A549 (cell line): ENCODE results near the gene SMIM17.

Experiments used
- JUN ChIP-seq, 2 experiments: fragments of >200 bp; sonication (Bioruptor Twin); formaldehyde crosslinking; IDR thresholded peaks; 2 replicates in 1 of 2; 3 replicates in 1 of 2; pipeline ENCODE4 v1.6.1; 2016 to 2017
- JUNB ChIP-seq: fragments of >200 bp; sonication (Bioruptor Twin); formaldehyde crosslinking; IDR thresholded peaks from 2 replicates; pipeline ENCODE4 v1.6.1; 2016
- KDM5A ChIP-seq: fragments of 200-600 bp; sonication (generic); IDR thresholded peaks from 2 replicates; pipeline ENCODE4 v1.6.1; 2016; ENCODE audit warnings: antibody characterized with exemption, mild to moderate bottlenecking
- POLR2A ChIP-seq: IDR thresholded peaks from 2 replicates; pipeline ENCODE4 v1.6.1; 2012; ENCODE audit warnings: mild to moderate bottlenecking, low read length
- RCOR1 ChIP-seq: fragments of 150-350 bp; IDR thresholded peaks from 2 replicates; pipeline ENCODE4 v1.6.1; 2014; ENCODE audit warnings: antibody characterized with exemption, low read length, low read depth

- TF ChIP-seq POLR2A (no peak), RCOR1 (no peak), KDM5A (no peak), JUNB (no peak), JUN (IDR thresholded peaks at IDR 0.05) (no peak)
Measured at GRCh38 chr19:56637976-56638555, 4.9 kb upstream of the SMIM17 start.
